ENCODE measurements around the gene SH3PXD2A.
"Not testable (repeated sequence)": the region's sequence is repeated elsewhere in the genome, so short reads cannot be mapped to it uniquely, and the experiment has no call there.

SH3PXD2A gene

GRCh38 chr10:103826885-103827284 is 28.5 kb downstream of the SH3PXD2A start:
- Mint-ChIP-seq H3K4me1 (peaks cover 5% of the 10 kb centered on the region), H3K4me3 (no peak overlapping the region), H3K27ac (no peak overlapping the region), H3K36me3 (no peaks in the 10 kb centered on the region), H3K27me3 (peaks cover 19% of the 10 kb centered on the region), H3K9me3 (no peaks in the 10 kb centered on the region)
- DNase-seq (ENCODE audit: low spot score in 2 of 2) (no peak), ATAC-seq (ENCODE audit: low read depth) (no peak)

- Mint-ChIP-seq H3K27me3 (peaks cover 26% of the 10 kb centered on the region), H3K9me3 (no peaks in the 10 kb centered on the region), H3K4me3 (no peak overlapping the region), H3K36me3 (no peaks in the 10 kb centered on the region), H3K4me1 (peaks cover 5% of the 10 kb centered on the region), H3K27ac (no peak overlapping the region)
- ATAC-seq (ENCODE audit: low read depth) (no peak), DNase-seq (ENCODE audit: low spot score in 2 of 2) (no peak)
Measured at GRCh38 chr10:103824281-103824680, 31.1 kb downstream of the SH3PXD2A start.

- no peak overlapping the region for H3K4me3 Mint-ChIP-seq
- H3K4me1 Mint-ChIP-seq: peaks cover 3% of the 10 kb centered on the region
- no peak for ATAC-seq (ENCODE audit: low read depth)
- no peak for DNase-seq (ENCODE audit: low spot score in 2 of 2)
- H3K27me3 Mint-ChIP-seq: peaks cover 31% of the 10 kb centered on the region
- H3K9me3 Mint-ChIP-seq: no peaks in the 10 kb centered on the region
- H3K27ac Mint-ChIP-seq: no peak overlapping the region
- H3K36me3 Mint-ChIP-seq: no peaks in the 10 kb centered on the region
Measured at GRCh38 chr10:103823706-103824272, 31.6 kb downstream of the SH3PXD2A start.

- no peak for ATAC-seq (ENCODE audit: low read depth)
- H3K27me3 Mint-ChIP-seq: peaks cover 31% of the 10 kb centered on the region
Measured at GRCh38 chr10:103822800-103823199, 32.6 kb downstream of the SH3PXD2A start.

GRCh38 chr10:103822107-103822716 is 33.2 kb downstream of the SH3PXD2A start:
- Mint-ChIP-seq H3K27ac (no peak overlapping the region), H3K27me3 (peaks cover 28% of the 10 kb centered on the region), H3K36me3 (no peaks in the 10 kb centered on the region), H3K4me3 (no peak overlapping the region), H3K4me1 (no peaks in the 10 kb centered on the region), H3K9me3 (no peaks in the 10 kb centered on the region)
- DNase-seq (ENCODE audit: low spot score in 2 of 2) (no peak), ATAC-seq (ENCODE audit: low read depth) (no peak)

More at GRCh38 chr10:103822800-103823199, 32.6 kb downstream of the SH3PXD2A start:
- H3K4me1 Mint-ChIP-seq: no peaks in the 10 kb centered on the region
- H3K36me3 Mint-ChIP-seq: no peaks in the 10 kb centered on the region
- no peak overlapping the region for H3K27ac Mint-ChIP-seq
- no peaks in the 10 kb centered on the region for H3K9me3 Mint-ChIP-seq
- no peak for DNase-seq (ENCODE audit: low spot score in 2 of 2)
- no peak overlapping the region for H3K4me3 Mint-ChIP-seq

GRCh38 chr10:103820101-103821062 is 35.0 kb downstream of the SH3PXD2A start:
- Mint-ChIP-seq H3K9me3 (no peaks in the 10 kb centered on the region), H3K36me3 (no peaks in the 10 kb centered on the region), H3K4me1 (no peaks in the 10 kb centered on the region), H3K27me3 (peaks cover 30% of the 10 kb centered on the region), H3K4me3 (no peak overlapping the region), H3K27ac (no peak overlapping the region)
- no peak for ATAC-seq (ENCODE audit: low read depth)
- no peak for DNase-seq (ENCODE audit: low spot score in 2 of 2)

- Mint-ChIP-seq H3K27ac (no peak overlapping the region), H3K9me3 (no peaks in the 10 kb centered on the region)
- ATAC-seq (ENCODE audit: low read depth): no peak
Measured at GRCh38 chr10:103819493-103819892, 35.9 kb downstream of the SH3PXD2A start.

GRCh38 chr10:103818765-103819374 is 36.5 kb downstream of the SH3PXD2A start:
- peaks cover 27% of the 10 kb centered on the region for H3K27me3 Mint-ChIP-seq
- H3K9me3 Mint-ChIP-seq: no peaks in the 10 kb centered on the region
- no peak for ATAC-seq (ENCODE audit: low read depth)
- no peak overlapping the region for H3K4me3 Mint-ChIP-seq
- no peak overlapping the region for H3K27ac Mint-ChIP-seq
- H3K4me1 Mint-ChIP-seq: no peaks in the 10 kb centered on the region
- DNase-seq (ENCODE audit: low spot score in 2 of 2): no peak
- no peaks in the 10 kb centered on the region for H3K36me3 Mint-ChIP-seq

More at GRCh38 chr10:103819493-103819892, 35.9 kb downstream of the SH3PXD2A start:
- Mint-ChIP-seq H3K36me3 (no peaks in the 10 kb centered on the region), H3K4me1 (no peaks in the 10 kb centered on the region), H3K4me3 (no peak overlapping the region), H3K27me3 (peaks cover 30% of the 10 kb centered on the region)
- DNase-seq (ENCODE audit: low spot score in 2 of 2): no peak

GRCh38 chr10:103818105-103818504 is 37.3 kb downstream of the SH3PXD2A start:
- DNase-seq (ENCODE audit: low spot score in 2 of 2) (no peak), ATAC-seq (ENCODE audit: low read depth) (no peak)
- Mint-ChIP-seq H3K36me3 (no peaks in the 10 kb centered on the region), H3K27ac (no peak overlapping the region), H3K4me1 (no peaks in the 10 kb centered on the region), H3K9me3 (no peaks in the 10 kb centered on the region), H3K27me3 (peaks cover 25% of the 10 kb centered on the region), H3K4me3 (no peak overlapping the region)

GRCh38 chr10:103816431-103816830 is 38.9 kb downstream of the SH3PXD2A start:
- DNase-seq (ENCODE audit: low spot score in 2 of 2) (no peak), ATAC-seq (ENCODE audit: low read depth) (no peak)
- no peaks in the 10 kb centered on the region for H3K36me3 Mint-ChIP-seq
- no peaks in the 10 kb centered on the region for H3K4me1 Mint-ChIP-seq
- no peaks in the 10 kb centered on the region for H3K9me3 Mint-ChIP-seq
- H3K27me3 Mint-ChIP-seq: peaks cover 31% of the 10 kb centered on the region
- no peak overlapping the region for H3K27ac Mint-ChIP-seq
- H3K4me3 Mint-ChIP-seq: no peak overlapping the region

GRCh38 chr10:103814626-103815370 is 40.6 kb downstream of the SH3PXD2A start:
- ATAC-seq (ENCODE audit: low read depth) (no peak), DNase-seq (ENCODE audit: low spot score in 2 of 2) (no peak)
- peaks cover 32% of the 10 kb centered on the region for H3K27me3 Mint-ChIP-seq
- H3K27ac Mint-ChIP-seq: peak overlapping the region; percentile 72
- H3K4me1 Mint-ChIP-seq: no peaks in the 10 kb centered on the region
- H3K4me3 Mint-ChIP-seq: no peak overlapping the region
- H3K36me3 Mint-ChIP-seq: no peaks in the 10 kb centered on the region
- no peaks in the 10 kb centered on the region for H3K9me3 Mint-ChIP-seq

- DNase-seq (ENCODE audit: low spot score in 2 of 2) (no peak), ATAC-seq (ENCODE audit: low read depth) (no peak)
- H3K4me1 Mint-ChIP-seq: no peaks in the 10 kb centered on the region
- H3K27me3 Mint-ChIP-seq: peaks cover 26% of the 10 kb centered on the region
- no peaks in the 10 kb centered on the region for H3K9me3 Mint-ChIP-seq
- H3K36me3 Mint-ChIP-seq: no peaks in the 10 kb centered on the region
- peak overlapping the region; percentile 72 for H3K27ac Mint-ChIP-seq
- H3K4me3 Mint-ChIP-seq: no peak overlapping the region
Measured at GRCh38 chr10:103814105-103814504, 41.3 kb downstream of the SH3PXD2A start.

GRCh38 chr10:103813312-103813711 is 42.1 kb downstream of the SH3PXD2A start:
- not testable (repeated sequence) for DNase-seq (ENCODE audit: low spot score in 2 of 2); H3K27ac Mint-ChIP-seq; H3K4me1 Mint-ChIP-seq; H3K36me3 Mint-ChIP-seq; H3K9me3 Mint-ChIP-seq; ATAC-seq (ENCODE audit: low read depth); H3K4me3 Mint-ChIP-seq
- peaks cover 21% of the 10 kb centered on the region for H3K27me3 Mint-ChIP-seq
